Gastroesophageal sphincter (tissue), 3 donors: Measurements from ENCODE around the gene CEP78.

ENCODE experiments used
- CTCF ChIP-seq, 4 experiments: fragments of 200-600 bp in 2 of 4; fragments of 450-650 bp in 2 of 4; sonication (generic) in 1 of 4; IDR thresholded peaks; one replicate each; pipeline ENCODE4 v1.5.1; 2017 to 2019; ENCODE audit warnings: antibody characterized with exemption in 4 of 4, mild to moderate bottlenecking in 2 of 4, moderate library complexity in 2 of 4
- POLR2A ChIP-seq, 2 donors: fragments of 450-650 bp; IDR thresholded peaks; one replicate each; pipeline ENCODE4 v1.6.1; 2017; ENCODE audit warnings: antibody characterized with exemption in 2 of 2, mild to moderate bottlenecking in 2 of 2, moderate library complexity in 1 of 2

DNA sequence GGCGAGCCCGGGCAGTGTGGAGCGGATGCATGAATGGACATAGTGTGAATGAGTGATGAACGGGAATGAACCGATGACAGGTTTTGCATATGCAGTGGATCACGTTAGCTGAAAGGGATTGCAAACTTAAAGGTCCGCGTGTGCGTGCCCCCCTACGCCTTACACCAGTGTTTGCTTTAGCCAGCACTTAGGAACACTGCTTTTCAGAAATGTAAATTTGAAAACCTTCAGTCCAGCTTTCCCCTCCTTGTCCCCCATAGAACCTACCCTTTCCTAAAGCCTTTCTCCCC, 61.7 kb downstream of the CEP78 start:
- TF ChIP-seq CTCF (IDR thresholded peaks at IDR 0.05) (no peak), POLR2A (IDR thresholded peaks at IDR 0.05) (no peak)
